A673 (cell line): ENCODE results near the gene HOXB1.

Experiments used
- EZH2 ChIP-seq: fragments of 200-600 bp; sonication (generic); IDR thresholded peaks from 2 replicates; pipeline ENCODE4 v1.6.1; 2017; ENCODE audit warnings: borderline replicate concordance, low read depth, mild to moderate bottlenecking, mixed read lengths, antibody characterized with exemption, low read length; ENCODE audit not compliant: poor library complexity, severe bottlenecking
- TF ChIP-seq, protein P1 (sequence below): fragments of 300-800, 200-600 bp; sonication (generic); conservative IDR thresholded peaks from 2 replicates; pipeline ENCODE4 v1.5.1; 2017; ENCODE audit warnings: low read depth, mild to moderate bottlenecking, antibody characterized with exemption, low read length, moderate library complexity, mixed read lengths

DNA sequence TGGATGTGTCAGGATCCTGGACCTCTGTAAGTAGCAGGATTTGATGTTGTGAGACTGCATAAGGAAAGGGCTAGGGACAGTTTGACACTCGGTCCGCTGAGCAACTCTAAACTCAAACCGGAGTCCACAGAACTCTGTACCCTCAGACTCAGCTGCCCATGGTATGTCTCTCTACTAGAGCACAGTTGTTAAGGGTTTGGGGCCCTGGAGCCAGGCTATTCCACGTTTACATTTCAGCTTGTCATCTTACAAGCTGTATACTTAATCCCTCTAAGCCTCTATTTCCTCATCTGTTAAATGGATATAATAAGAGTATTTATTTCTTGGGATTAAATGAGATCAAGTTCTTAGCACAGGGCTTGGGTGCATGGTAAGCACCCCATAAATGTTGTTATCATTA is 27.9 kb downstream of the HOXB1 start:
- TF ChIP-seq, protein P1, sequence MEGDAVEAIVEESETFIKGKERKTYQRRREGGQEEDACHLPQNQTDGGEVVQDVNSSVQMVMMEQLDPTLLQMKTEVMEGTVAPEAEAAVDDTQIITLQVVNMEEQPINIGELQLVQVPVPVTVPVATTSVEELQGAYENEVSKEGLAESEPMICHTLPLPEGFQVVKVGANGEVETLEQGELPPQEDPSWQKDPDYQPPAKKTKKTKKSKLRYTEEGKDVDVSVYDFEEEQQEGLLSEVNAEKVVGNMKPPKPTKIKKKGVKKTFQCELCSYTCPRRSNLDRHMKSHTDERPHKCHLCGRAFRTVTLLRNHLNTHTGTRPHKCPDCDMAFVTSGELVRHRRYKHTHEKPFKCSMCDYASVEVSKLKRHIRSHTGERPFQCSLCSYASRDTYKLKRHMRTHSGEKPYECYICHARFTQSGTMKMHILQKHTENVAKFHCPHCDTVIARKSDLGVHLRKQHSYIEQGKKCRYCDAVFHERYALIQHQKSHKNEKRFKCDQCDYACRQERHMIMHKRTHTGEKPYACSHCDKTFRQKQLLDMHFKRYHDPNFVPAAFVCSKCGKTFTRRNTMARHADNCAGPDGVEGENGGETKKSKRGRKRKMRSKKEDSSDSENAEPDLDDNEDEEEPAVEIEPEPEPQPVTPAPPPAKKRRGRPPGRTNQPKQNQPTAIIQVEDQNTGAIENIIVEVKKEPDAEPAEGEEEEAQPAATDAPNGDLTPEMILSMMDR = no peak
- no peak for TF ChIP-seq EZH2
